HCT116 (cell line): Measurements from ENCODE around the gene GLT6D1. TPM values are rescaled to one million over a fixed set of nuclear protein-coding genes. Genes with fewer than 3 reads are reported as not detected.

Experiments used
- ATAC-seq: fragments of 200-7000 bp; cut with Tn5 transposase; 2 replicates; pipeline ENCODE4 v1.9.1; 2020; ENCODE audit warnings: mild to moderate bottlenecking, moderate library complexity
- BruUV-seq: library from RNA; stranded (reverse); fragments of 400-500 nt; replicated peaks from 2 replicates; lab custom pipeline; 2021; lab: Mats Ljungman, UMichigan
- CTCF ChIA-PET: fragments of 300-600 bp; sonication (Branson Sonifier 250); formaldehyde crosslinking; loops from one replicate; lab custom pipeline; 2021; ENCODE audit warnings: antibody characterized with exemption; lab: Charles Lee
- POLR2A ChIA-PET: fragments of 300-600, 350-600 bp; sonication (Branson Sonifier 250); formaldehyde crosslinking; loops from one replicate; lab custom pipeline; 2021; ENCODE audit warnings: antibody characterized with exemption; lab: Charles Lee
- RAD21 ChIA-PET, 2 experiments: fragments of 300-600 bp; sonication (Branson Sonifier 250); formaldehyde crosslinking; loops; one replicate each; lab custom pipeline; 2023; ENCODE audit warnings: low total read pairs in 2 of 2; ENCODE audit not compliant: uncharacterized antibody in 2 of 2, unreplicated experiment in 2 of 2, low non-redundant PET in 1 of 2; lab: Charles Lee
- DNase-seq: peaks from one replicate; pipeline ENCODE4 v3.0.0-alpha.2; 2010; ENCODE audit warnings: low read depth, low spot score
- H2AFZ ChIP-seq: fragments of 200-600 bp; shearing (Covaris generic), sonication (generic); 2 replicates; pipeline ENCODE4 v1.6.1; 2017; ENCODE audit warnings: low read depth, mixed run types, mixed read lengths, antibody characterized with exemption, low read length; ENCODE audit not compliant: poor library complexity, severe bottlenecking
- H3K27ac ChIP-seq: 2 replicates; pipeline ENCODE4 v1.5.1; 2012; ENCODE audit warnings: low read depth, low read length
- H3K27me3 ChIP-seq: fragments of 200-600 bp; sonication (generic); 2 replicates; pipeline ENCODE4 v1.6.1; 2016; ENCODE audit warnings: mixed run types, low read length, mixed read lengths; ENCODE audit not compliant: insufficient read depth
- H3K36me3 ChIP-seq, 2 experiments: fragments of 200-500 bp in 1 of 2; fragments of 200-600 bp in 1 of 2; sonication (Bioruptor generic) in 1 of 2; sonication (generic) in 1 of 2; 2 replicates each; pipeline versions ENCODE4 v1.5.1 to v1.6.1; 2014 to 2016; ENCODE audit warnings: low read length in 2 of 2, inconsistent platforms in 1 of 2, mixed read lengths in 1 of 2, mixed run types in 1 of 2; ENCODE audit not compliant: insufficient read depth in 2 of 2, control insufficient read depth in 1 of 2
- H3K4me1 ChIP-seq, 2 experiments: fragments of 200-600 bp in 1 of 2; sonication (generic) in 1 of 2; 2 replicates each; pipeline versions ENCODE4 v1.5.1 to v1.6.1; 2012 to 2017; ENCODE audit warnings: low read length in 2 of 2, inconsistent platforms in 1 of 2, mild to moderate bottlenecking in 1 of 2, mixed read lengths in 1 of 2, mixed run types in 1 of 2, moderate library complexity in 1 of 2; ENCODE audit not compliant: insufficient read depth in 2 of 2, control insufficient read depth in 1 of 2
- H3K4me2 ChIP-seq: fragments of 200-600 bp; sonication (generic); 2 replicates; pipeline ENCODE4 v1.6.1; 2017; ENCODE audit warnings: mixed run types, low read length, mixed read lengths
- H3K4me3 ChIP-seq, 2 experiments: fragments of 200-600 bp in 1 of 2; sonication (generic) in 1 of 2; replicated peaks in 1 of 2; 2 replicates each; pipeline ENCODE4 v1.5.1; 2011 to 2016; ENCODE audit warnings: low read length in 2 of 2, control low read depth in 1 of 2, low read depth in 1 of 2, mild to moderate bottlenecking in 1 of 2, mixed read lengths in 1 of 2, mixed run types in 1 of 2
- H3K79me2 ChIP-seq: fragments of 200-600 bp; sonication (generic); 2 replicates; pipeline ENCODE4 v1.6.1; 2017; ENCODE audit warnings: mild to moderate bottlenecking, mixed run types, low read length, moderate library complexity, mixed read lengths; ENCODE audit not compliant: insufficient read depth
- H3K9ac ChIP-seq: fragments of 200-600 bp; sonication (generic); 2 replicates; pipeline ENCODE4 v1.6.1; 2016; ENCODE audit warnings: low read length, mixed read lengths
- H3K9me2 ChIP-seq: fragments of 200-600 bp; sonication (generic), shearing (Covaris generic); 2 replicates; pipeline ENCODE4 v1.6.1; 2017; ENCODE audit warnings: mixed run types, mild to moderate bottlenecking, moderate library complexity; ENCODE audit not compliant: insufficient read depth
- H3K9me3 ChIP-seq, 2 experiments: fragments of 200-500 bp in 1 of 2; fragments of 200-600 bp in 1 of 2; sonication (Bioruptor generic) in 1 of 2; sonication (generic) in 1 of 2; 2 replicates each; pipeline ENCODE4 v1.6.1; 2014 to 2017; ENCODE audit warnings: low read length in 2 of 2, mixed read lengths in 2 of 2, inconsistent platforms in 1 of 2, low read depth in 1 of 2, mild to moderate bottlenecking in 1 of 2, mixed run types in 1 of 2, moderate library complexity in 1 of 2; ENCODE audit not compliant: control insufficient read depth in 1 of 2, insufficient read depth in 1 of 2
- H4K20me1 ChIP-seq: fragments of 200-600 bp; sonication (generic), shearing (Covaris generic); 2 replicates; pipeline ENCODE4 v1.6.1; 2017; ENCODE audit warnings: mixed run types, mild to moderate bottlenecking, moderate library complexity; ENCODE audit not compliant: insufficient read depth
- CTCF ChIP-seq, 3 experiments: fragments of 200-600 bp in 1 of 3; sonication (generic) in 1 of 3; IDR thresholded peaks in 2 of 3; conservative IDR thresholded peaks in 1 of 3; 2 replicates each; pipeline ENCODE4 v1.5.1; 2012 to 2017; ENCODE audit warnings: low read depth in 2 of 3, low read length in 2 of 3, antibody characterized with exemption in 1 of 3, borderline replicate concordance in 1 of 3, control low read depth in 1 of 3, mild to moderate bottlenecking in 1 of 3, mixed read lengths in 1 of 3, mixed run types in 1 of 3, moderate library complexity in 1 of 3; ENCODE audit not compliant: insufficient read depth in 1 of 3
- ELF1 ChIP-seq: IDR thresholded peaks from 2 replicates; pipeline ENCODE4 v1.6.1; 2012; ENCODE audit warnings: low read depth, borderline replicate concordance
- EZH2 ChIP-seq: fragments of 200-600 bp; sonication (generic); IDR thresholded peaks from 2 replicates; pipeline ENCODE4 v1.6.1; 2017; ENCODE audit warnings: antibody characterized with exemption, mixed run types
- JUND ChIP-seq: IDR thresholded peaks from 2 replicates; pipeline ENCODE4 v1.6.1; 2012
- POLR2A ChIP-seq: IDR thresholded peaks from 2 replicates; pipeline ENCODE4 v1.7.0; 2011; ENCODE audit warnings: borderline replicate concordance; ENCODE audit not compliant: insufficient read depth, insufficient read length; ENCODE audit errors: extremely low read depth
- POLR2AphosphoS5 ChIP-seq: IDR thresholded peaks from 2 replicates; pipeline ENCODE4 v1.6.1; 2011; ENCODE audit warnings: mild to moderate bottlenecking, low read depth, low read length, moderate library complexity
- REST ChIP-seq: IDR thresholded peaks from 2 replicates; pipeline ENCODE4 v1.6.1; 2012; ENCODE audit warnings: low read depth
- SRF ChIP-seq: IDR thresholded peaks from 2 replicates; pipeline ENCODE4 v1.6.1; 2012; ENCODE audit warnings: low read depth
- ZFX ChIP-seq: fragments of 450-650 bp; IDR thresholded peaks from 2 replicates; pipeline ENCODE4 v1.6.1; 2017
- ZNF274 ChIP-seq: fragments of 200-500 bp; sonication (Bioruptor generic); IDR thresholded peaks from 2 replicates; pipeline ENCODE4 v1.6.1; 2014; ENCODE audit warnings: mild to moderate bottlenecking, low read depth, low read length, inconsistent platforms
- intact Hi-C: fragments of 100-400 bp; cut with micrococcal nuclease; formaldehyde crosslinking; loops from 2 replicates; pipeline ENCODE4 v1.10.0; 2022
- total RNA-seq: library from RNA; stranded (reverse); gene quantifications from one replicate; pipeline ENCODE4 v1.2.1, GENCODE V29; 2021; ENCODE audit not compliant: unreplicated experiment

GLT6D1 gene
- total RNA-seq, 1 experiment from 2014 or later = not detected

GRCh38 chr9:135608294-135608998, 30.9 kb downstream of the GLT6D1 start:
- Histone ChIP-seq H3K9ac (no peak overlapping the region), H3K79me2 (no peaks in the 10 kb centered on the region), H3K9me2 (no peaks in the 10 kb centered on the region), H4K20me1 (no peaks in the 10 kb centered on the region), H3K4me2 (no peak overlapping the region), H3K27me3 (no peaks in the 10 kb centered on the region), H3K4me3 (no peak overlapping the region), H2AFZ (no peak overlapping the region), H3K4me1 (no peaks in the 10 kb centered on the region; a peak in 1 of 4 replicates), H3K9me3 (no peaks in the 10 kb centered on the region), H3K36me3 (no peaks in the 10 kb centered on the region), H3K27ac (no peak overlapping the region)
- ATAC-seq (no peak), DNase-seq (no peak)
- CTCF ChIA-PET = interaction anchor here (0.6 kb wide), 1 partner anchor 89 kb away, joined by 3 read pairs; no protein-coding TSS in a partner anchor
- intact Hi-C loops = loop anchor here (10.0 kb wide), 2 partner anchors 116 to 356 kb away; partner anchors contain the start of gene UBAC1
- no TSS peak for BruUV-seq
- POLR2A ChIA-PET = no interaction called here
- RAD21 ChIA-PET = no interaction called here
- no peak for TF ChIP-seq ZNF274
- no peak for TF ChIP-seq EZH2
- TF ChIP-seq JUND = no peak
- no peak for TF ChIP-seq ZFX
- no peak for TF ChIP-seq POLR2AphosphoS5

- no peak overlapping the region for H2AFZ ChIP-seq
- no peaks in the 10 kb centered on the region for H3K9me2 ChIP-seq
- ChIA-PET CTCF (no interaction called here), RAD21 (no interaction called here), POLR2A (no interaction called here)
- no peaks in the 10 kb centered on the region for H4K20me1 ChIP-seq
- H3K79me2 ChIP-seq = no peaks in the 10 kb centered on the region
- H3K4me1 ChIP-seq = peaks cover 0 to 4% of the 10 kb centered on the region in 2 experiments; a peak in 2 of 4 replicates
- TF ChIP-seq REST (no peak), POLR2A (no peak), EZH2 (no peak), SRF (no peak), ELF1 (no peak), CTCF (IDR thresholded peaks at IDR 0.05 in 2 of 3, conservative IDR thresholded peaks at IDR 0.05 in 1 of 3; ENCODE audit: borderline replicate concordance in 1 of 3, insufficient read depth in 1 of 3, low read depth in 2 of 3, low read length in 2 of 3) (no peak)
- no peak for ATAC-seq
- no peaks in the 10 kb centered on the region for H3K9me3 ChIP-seq
- no peak overlapping the region for H3K4me3 ChIP-seq
- intact Hi-C loops = loop anchor here (10.0 kb wide), 2 partner anchors 117 to 357 kb away; partner anchors contain the start of gene UBAC1
- no peak overlapping the region for H3K4me2 ChIP-seq
- DNase-seq = no peak
- no peaks in the 10 kb centered on the region for H3K36me3 ChIP-seq
- H3K27ac ChIP-seq = no peak overlapping the region
- BruUV-seq = no TSS peak
- no peak overlapping the region for H3K9ac ChIP-seq
- no peaks in the 10 kb centered on the region for H3K27me3 ChIP-seq
These were observed 31.7 kb downstream of the GLT6D1 start for GRCh38 chr9:135607401-135608293.
